Stimulated activated CD8-positive, alpha-beta memory T cell treated with anti-CD3 and anti-CD28 coated beads, Interleukin-7, amount 100 ng/mL, for 1 hour (primary cell): ENCODE results near the gene AKAP6.

ENCODE experiments used
- DNase-seq, 2 donors: peaks; one replicate each; pipeline ENCODE4 v3.0.0-alpha.2; 2020; ENCODE audit warnings: low read depth in 2 of 2

AKAP6 gene

GRCh38 chr14:32623300-32624093 is 294.4 kb downstream of the AKAP6 start:
- no peak for DNase-seq

- DNase-seq, result no peak
These were observed 296.1 kb downstream of the AKAP6 start for GRCh38 chr14:32625211-32625610.

GRCh38 chr14:32627545-32628298 is 298.6 kb downstream of the AKAP6 start:
- no peak for DNase-seq

- no peak for DNase-seq
These were observed 300.1 kb downstream of the AKAP6 start for GRCh38 chr14:32629236-32629635.

- DNase-seq, result no peak
These were observed 301.6 kb downstream of the AKAP6 start for GRCh38 chr14:32630701-32631100.

- no peak for DNase-seq
These were observed 304.2 kb downstream of the AKAP6 start for GRCh38 chr14:32633224-32633859.

GRCh38 chr14:32633930-32634329 is 304.8 kb downstream of the AKAP6 start:
- no peak for DNase-seq

GRCh38 chr14:32635061-32635719 is 306.1 kb downstream of the AKAP6 start:
- DNase-seq, result no peak

GRCh38 chr14:32637582-32637981 is 308.5 kb downstream of the AKAP6 start:
- no peak for DNase-seq

- DNase-seq, result no peak
These were observed 310.1 kb downstream of the AKAP6 start for GRCh38 chr14:32639208-32639607.

- no peak for DNase-seq
These were observed 316.5 kb downstream of the AKAP6 start for GRCh38 chr14:32645551-32645950.

- no peak for DNase-seq
These were observed 319.3 kb downstream of the AKAP6 start for GRCh38 chr14:32648434-32648833.

GRCh38 chr14:32650030-32650429 is 320.9 kb downstream of the AKAP6 start:
- no peak for DNase-seq

- no peak for DNase-seq
These were observed 321.6 kb downstream of the AKAP6 start for GRCh38 chr14:32650665-32651064.

GRCh38 chr14:32654106-32654505 is 325.0 kb downstream of the AKAP6 start:
- no peak for DNase-seq

- no peak for DNase-seq
These were observed 327.5 kb downstream of the AKAP6 start for GRCh38 chr14:32656601-32657000.

- DNase-seq, result no peak
These were observed 328.0 kb downstream of the AKAP6 start for GRCh38 chr14:32657081-32657480.

GRCh38 chr14:32661216-32661615 is 332.1 kb downstream of the AKAP6 start:
- no peak for DNase-seq

GRCh38 chr14:32662211-32662610 is 333.1 kb downstream of the AKAP6 start:
- no peak for DNase-seq

- DNase-seq, result no peak
These were observed 337.2 kb downstream of the AKAP6 start for GRCh38 chr14:32666308-32666707.

GRCh38 chr14:32667287-32667686 is 338.2 kb downstream of the AKAP6 start:
- no peak for DNase-seq

GRCh38 chr14:32667791-32668190 is 338.7 kb downstream of the AKAP6 start:
- DNase-seq, result no peak
